Stimulated activated effector memory CD8-positive, alpha-beta T cell treated with anti-CD3 and anti-CD28 coated beads, Interleukin-12 subunit alpha, Interleukin-12 subunit beta, amount 100 ng/mL, for 72 hours (primary cell): ENCODE data around the gene ZFHX2.
A peak's percentile ranks its signal among the peaks of the same experiment; 100 is the strongest.

ENCODE experiments used
- ATAC-seq: fragments of 150-1000 bp; cut with Tn5 transposase; 2 replicates; pipeline ENCODE4 v1.10.0; 2021
- DNase-seq, 2 donors: peaks; one replicate each; pipeline ENCODE4 v3.0.0; 2021 to 2022; ENCODE audit warnings: low spot score in 2 of 2
- H3K27ac Mint-ChIP-seq: one replicate; pipeline ENCODE4 v1.8.0; 2022; ENCODE audit warnings: mild to moderate bottlenecking, mixed read lengths
- H3K36me3 Mint-ChIP-seq: one replicate; pipeline ENCODE4 v1.8.0; 2022; ENCODE audit warnings: mild to moderate bottlenecking, mixed read lengths
- H3K4me1 Mint-ChIP-seq: one replicate; pipeline ENCODE4 v1.8.0; 2022; ENCODE audit warnings: mixed read lengths
- H3K4me3 Mint-ChIP-seq: one replicate; pipeline ENCODE4 v1.8.0; 2022; ENCODE audit warnings: mild to moderate bottlenecking, mixed read lengths
- H3K9me3 Mint-ChIP-seq: one replicate; pipeline ENCODE4 v1.8.0; 2022; ENCODE audit warnings: mixed read lengths

ZFHX2 gene

DNA sequence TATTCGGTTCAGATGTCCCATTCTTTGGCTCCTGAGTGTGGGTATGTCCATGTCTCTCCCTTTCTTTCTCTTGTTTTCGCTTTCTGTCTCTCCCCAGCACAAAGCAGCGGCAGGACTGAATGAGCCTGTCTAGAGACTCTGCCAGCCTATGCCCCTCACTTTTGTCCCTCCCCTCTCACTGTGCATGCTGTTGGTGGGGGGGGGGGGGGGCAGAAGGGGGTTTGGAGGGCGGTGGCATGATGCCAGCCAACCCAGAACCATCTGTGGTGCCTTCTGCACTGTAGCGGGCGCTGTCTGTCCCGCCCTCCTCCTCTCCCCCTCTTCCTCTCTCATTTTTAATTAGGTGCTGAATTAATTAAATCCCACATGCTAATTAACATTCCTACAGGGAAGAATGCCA is 64.3 kb downstream of the ZFHX2 start:
- H3K4me1 Mint-ChIP-seq = no peaks in the 10 kb centered on the region
- no peak overlapping the region for H3K4me3 Mint-ChIP-seq
- no peak overlapping the region for H3K27ac Mint-ChIP-seq
- DNase-seq (no peak), ATAC-seq (no peak)
- peaks cover 32% of the 10 kb centered on the region for H3K36me3 Mint-ChIP-seq
- no peaks in the 10 kb centered on the region for H3K9me3 Mint-ChIP-seq

DNA sequence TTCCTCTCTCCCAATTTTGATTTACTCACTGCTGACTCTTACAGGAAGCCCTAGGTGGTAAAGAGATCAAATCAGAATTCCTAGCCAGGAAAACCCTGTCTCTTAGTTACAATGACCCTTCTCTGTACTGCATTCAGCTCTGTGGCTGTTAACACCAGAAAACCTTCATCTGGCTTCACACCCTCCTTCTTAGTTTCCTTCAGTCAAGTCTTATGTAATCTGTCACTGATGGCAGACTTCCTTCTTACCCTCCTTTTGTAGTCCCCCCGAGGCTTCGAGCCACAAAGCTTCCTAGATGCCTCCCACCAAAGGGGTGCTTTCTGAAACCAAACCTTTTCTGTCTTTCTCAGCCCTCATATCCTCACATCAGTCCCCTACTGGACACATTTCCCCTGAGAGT is 65.5 kb downstream of the ZFHX2 start:
- H3K36me3 Mint-ChIP-seq = peaks cover 32% of the 10 kb centered on the region
- no peak for DNase-seq
- no peaks in the 10 kb centered on the region for H3K9me3 Mint-ChIP-seq
- H3K4me3 Mint-ChIP-seq = no peak overlapping the region
- H3K27ac Mint-ChIP-seq = no peak overlapping the region
- no peak for ATAC-seq
- H3K4me1 Mint-ChIP-seq = no peaks in the 10 kb centered on the region

DNA sequence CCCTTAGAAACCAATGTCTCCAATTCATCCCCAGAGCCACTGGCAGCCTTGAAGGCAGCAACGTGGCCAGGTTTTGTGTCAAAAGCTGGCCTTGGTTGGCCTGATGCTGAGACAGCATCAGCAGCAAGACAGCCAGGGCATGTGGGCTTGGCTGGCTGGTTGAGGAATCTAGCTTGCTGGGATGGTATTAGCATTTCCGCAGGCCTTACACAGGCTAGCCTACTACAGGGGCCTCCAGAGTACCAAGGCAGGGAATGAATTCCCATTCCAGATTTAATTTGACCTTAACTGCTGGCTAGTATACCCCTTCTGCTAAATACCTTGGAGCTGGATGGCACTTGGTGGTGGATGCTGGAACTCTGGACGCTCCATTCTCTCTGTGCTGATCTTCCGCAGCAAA is 66.2 kb downstream of the ZFHX2 start:
- Mint-ChIP-seq H3K27ac (no peak overlapping the region), H3K4me1 (no peaks in the 10 kb centered on the region), H3K4me3 (no peak overlapping the region), H3K36me3 (peaks cover 32% of the 10 kb centered on the region), H3K9me3 (no peaks in the 10 kb centered on the region)
- ATAC-seq (no peak), DNase-seq (no peak)

DNA sequence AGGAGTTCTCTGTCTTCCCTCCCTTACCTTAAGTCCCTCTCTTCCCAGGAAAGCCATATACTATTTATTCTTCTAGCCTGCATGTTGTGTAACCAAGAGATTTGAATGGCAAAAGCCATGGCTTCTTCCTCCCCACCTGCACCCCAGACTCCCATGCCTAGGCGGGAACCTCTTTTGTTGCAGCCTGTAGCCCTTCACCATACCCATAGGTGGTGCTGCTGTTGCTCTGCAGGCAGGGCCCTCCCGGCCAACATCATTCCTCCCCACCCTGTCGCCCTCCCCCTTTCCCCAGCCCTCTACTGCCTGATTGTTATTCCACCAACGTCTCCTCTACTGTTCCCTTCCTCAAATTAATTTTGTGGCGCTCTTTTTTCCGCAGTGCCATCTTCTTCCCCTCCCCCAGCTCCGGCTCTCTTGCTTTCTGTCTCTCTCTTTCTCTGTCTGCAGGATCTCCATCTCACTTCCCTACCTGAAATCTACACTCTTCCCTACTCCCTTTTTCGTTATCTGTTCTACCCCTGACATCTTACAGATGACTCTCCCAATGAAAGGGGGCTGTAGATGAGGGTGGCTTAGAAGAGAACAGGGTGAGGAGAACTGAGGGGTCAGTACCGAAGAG is 68.2 kb downstream of the ZFHX2 start:
- Mint-ChIP-seq H3K27ac (no peak overlapping the region), H3K4me1 (no peaks in the 10 kb centered on the region), H3K36me3 (peaks cover 26% of the 10 kb centered on the region), H3K4me3 (no peak overlapping the region), H3K9me3 (no peaks in the 10 kb centered on the region)
- ATAC-seq (peak; percentile 47), DNase-seq (no peak)

DNA sequence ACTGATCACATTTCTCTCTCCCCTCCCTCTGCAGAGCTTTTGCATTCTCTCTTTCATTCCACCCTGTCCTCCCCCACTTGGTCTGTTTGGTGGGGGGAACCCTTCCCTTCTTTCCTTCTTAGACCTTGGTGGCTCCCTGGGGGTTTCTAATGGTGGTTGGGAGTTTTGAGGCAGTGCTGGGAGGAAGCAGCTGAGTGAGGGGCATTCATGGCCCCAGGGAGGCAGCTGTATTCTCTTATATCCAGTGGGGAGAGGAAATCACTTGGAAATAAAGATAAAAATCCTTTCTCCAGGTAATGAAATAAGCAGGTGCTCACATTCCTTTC is 68.8 kb downstream of the ZFHX2 start:
- H3K27ac Mint-ChIP-seq = no peak overlapping the region
- no peak overlapping the region for H3K4me3 Mint-ChIP-seq
- H3K9me3 Mint-ChIP-seq = no peaks in the 10 kb centered on the region
- H3K4me1 Mint-ChIP-seq = peaks cover 4% of the 10 kb centered on the region
- DNase-seq (no peak), ATAC-seq (no peak)
- H3K36me3 Mint-ChIP-seq = peaks cover 21% of the 10 kb centered on the region

DNA sequence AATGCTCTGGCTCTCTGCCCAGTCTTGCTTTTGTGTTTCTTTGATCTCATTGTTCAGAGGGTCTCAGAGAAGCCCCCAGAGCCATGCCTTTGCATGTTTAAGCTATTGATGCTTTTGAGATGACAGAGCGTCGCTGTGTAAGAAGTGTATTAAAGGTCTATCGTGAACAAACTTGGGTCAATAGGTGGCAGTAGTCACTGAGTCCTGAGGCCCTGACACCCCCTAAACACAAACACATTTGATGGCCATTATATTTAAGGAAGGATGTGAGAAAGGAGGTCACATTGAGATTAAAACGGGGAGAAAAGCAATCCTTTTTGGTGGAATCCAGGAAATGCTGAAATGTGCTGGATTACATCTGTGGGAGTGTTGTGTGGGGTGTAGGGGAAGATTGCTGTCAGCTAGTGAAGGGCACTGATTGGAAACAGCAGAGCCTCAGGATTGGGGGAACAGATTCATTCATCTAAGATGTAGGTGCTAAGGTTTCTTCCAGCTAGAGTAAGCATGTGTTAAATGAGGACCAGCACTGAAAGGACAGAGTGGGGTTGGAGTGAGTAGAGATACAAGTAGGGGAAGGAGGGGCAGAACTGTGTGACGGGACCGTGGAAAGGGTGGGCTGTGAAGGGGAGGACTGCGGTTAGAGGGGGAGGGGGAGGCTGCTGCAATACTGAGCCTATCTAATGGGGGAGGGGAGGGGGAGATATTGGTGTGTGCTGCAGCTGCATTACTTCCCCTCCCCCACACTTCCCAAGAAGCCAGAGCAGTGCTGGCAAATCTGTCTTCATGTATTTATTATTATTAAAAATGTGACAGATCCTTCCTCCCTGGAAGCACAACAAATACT is 69.4 kb downstream of the ZFHX2 start:
- H3K4me3 Mint-ChIP-seq = no peak overlapping the region
- H3K4me1 Mint-ChIP-seq = peaks cover 6% of the 10 kb centered on the region
- peaks cover 15% of the 10 kb centered on the region for H3K36me3 Mint-ChIP-seq
- ATAC-seq = no peak
- DNase-seq = no peak
- H3K27ac Mint-ChIP-seq = no peak overlapping the region
- no peaks in the 10 kb centered on the region for H3K9me3 Mint-ChIP-seq

DNA sequence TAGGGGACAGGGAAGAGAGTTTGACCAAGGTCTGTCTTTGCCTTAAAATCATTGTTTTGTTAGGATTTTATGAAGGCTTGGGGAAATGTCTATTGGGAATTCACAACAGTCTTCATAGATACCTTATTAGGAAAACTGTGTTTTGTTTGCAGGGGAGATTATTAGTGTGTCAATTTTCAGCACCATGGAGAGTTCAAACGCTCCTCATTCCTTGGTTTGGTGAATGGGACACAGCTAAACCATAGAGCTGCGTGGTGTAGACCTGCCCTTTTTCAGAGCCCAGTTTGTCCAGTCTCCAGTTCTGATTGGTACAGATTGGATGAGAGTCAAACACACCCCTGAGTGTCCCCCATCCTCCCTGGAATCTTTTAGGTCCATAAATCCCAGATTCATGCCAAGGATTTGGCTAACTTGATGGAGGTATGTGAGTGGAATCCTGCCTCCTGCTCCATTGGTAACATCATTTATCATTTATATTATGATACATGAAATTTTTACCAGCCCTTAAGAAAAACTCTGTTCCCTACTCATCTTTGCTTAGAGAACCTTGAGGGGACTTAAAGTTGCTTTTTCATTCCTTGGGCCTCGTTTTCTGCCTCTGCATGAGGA is 70.1 kb downstream of the ZFHX2 start:
- Mint-ChIP-seq H3K36me3 (peaks cover 9% of the 10 kb centered on the region), H3K9me3 (no peaks in the 10 kb centered on the region), H3K27ac (no peak overlapping the region), H3K4me1 (peaks cover 6% of the 10 kb centered on the region), H3K4me3 (no peak overlapping the region)
- no peak for ATAC-seq
- DNase-seq = no peak

DNA sequence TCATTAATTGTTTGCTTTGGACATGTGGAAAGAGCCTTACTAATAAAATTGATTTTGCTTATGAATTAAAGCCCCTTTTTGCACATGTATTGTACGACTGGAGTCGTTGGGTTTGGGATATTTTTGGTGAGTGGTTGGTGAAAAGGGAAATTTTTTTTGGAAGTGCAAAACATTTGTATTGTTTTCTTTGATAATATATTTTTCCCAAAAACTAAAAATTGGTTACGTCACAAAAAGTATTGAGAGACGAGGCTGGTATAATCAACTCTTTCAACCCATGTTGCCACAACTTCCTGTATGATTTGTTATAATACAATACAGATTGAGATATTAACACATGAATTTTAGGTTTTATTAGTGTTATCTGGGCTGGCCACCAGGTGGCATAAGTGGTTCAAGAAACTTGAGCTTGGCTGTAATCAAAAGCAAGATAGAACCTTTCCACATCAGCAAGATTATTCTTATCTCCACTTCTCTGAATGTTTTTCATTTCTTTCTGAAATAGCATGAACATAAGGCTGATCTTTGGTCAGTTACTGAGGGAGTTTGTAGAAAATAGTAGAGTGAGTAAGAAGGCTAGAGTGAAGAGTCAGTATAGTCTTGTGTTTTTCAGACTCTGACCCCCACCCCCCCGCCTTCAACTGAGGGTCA is 73.3 kb downstream of the ZFHX2 start:
- no peak overlapping the region for H3K4me3 Mint-ChIP-seq
- ATAC-seq (peak; percentile 57), DNase-seq (peak; percentile 40 to 69)
- H3K27ac Mint-ChIP-seq = no peak overlapping the region
- H3K4me1 Mint-ChIP-seq = peaks cover 6% of the 10 kb centered on the region
- no peaks in the 10 kb centered on the region for H3K9me3 Mint-ChIP-seq
- H3K36me3 Mint-ChIP-seq = peaks cover 3% of the 10 kb centered on the region

DNA sequence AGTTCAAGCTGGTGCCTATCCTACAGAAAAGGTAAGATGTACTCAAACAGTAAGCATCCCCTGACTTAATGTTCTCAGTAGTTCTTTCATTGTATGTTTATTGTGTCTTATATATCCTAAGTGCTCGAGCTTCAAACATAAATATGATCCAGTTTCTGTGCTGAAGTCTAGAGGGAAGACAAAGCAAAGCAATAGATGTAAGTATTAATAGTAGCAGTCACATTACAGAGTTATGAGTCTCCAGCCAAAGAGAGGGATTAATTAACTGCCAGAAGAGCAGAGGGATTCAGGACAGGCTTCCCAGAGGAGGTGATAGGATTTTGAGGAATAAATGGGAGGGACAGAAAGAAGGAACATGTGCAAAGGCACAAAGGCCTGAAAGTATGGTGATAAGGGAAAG is 80.6 kb downstream of the ZFHX2 start:
- Mint-ChIP-seq H3K27ac (no peak overlapping the region), H3K4me3 (no peak overlapping the region), H3K9me3 (no peaks in the 10 kb centered on the region), H3K36me3 (no peaks in the 10 kb centered on the region), H3K4me1 (peaks cover 6% of the 10 kb centered on the region)
- DNase-seq (no peak), ATAC-seq (no peak)
